HEK293T (cell line): ENCODE results near the gene SOD3.

Experiments used
- BHLHE40 ChIP-seq: fragments of 450-650 bp; IDR thresholded peaks from 2 replicates; pipeline ENCODE4 v1.6.1; 2016; ENCODE audit warnings: mild to moderate bottlenecking, moderate library complexity, borderline replicate concordance
- ELF4 ChIP-seq: fragments of 450-650 bp; IDR thresholded peaks from 2 replicates; pipeline ENCODE4 v1.6.1; 2017; ENCODE audit warnings: antibody characterized with exemption
- FOXA1 ChIP-seq: fragments of 450-650 bp; IDR thresholded peaks from 2 replicates; pipeline ENCODE4 v1.6.1; 2016; ENCODE audit warnings: mild to moderate bottlenecking
- FOXK2 ChIP-seq: fragments of 450-650 bp; IDR thresholded peaks from 2 replicates; pipeline ENCODE4 v1.6.1; 2016; ENCODE audit warnings: mild to moderate bottlenecking
- FOXM1 ChIP-seq: fragments of 450-650 bp; IDR thresholded peaks from 2 replicates; pipeline ENCODE4 v1.6.1; 2017; ENCODE audit warnings: mild to moderate bottlenecking, borderline replicate concordance
- HDGF ChIP-seq: fragments of 450-650 bp; IDR thresholded peaks from 2 replicates; pipeline ENCODE4 v1.6.1; 2017; ENCODE audit warnings: antibody characterized with exemption, borderline replicate concordance
- L3MBTL2 ChIP-seq: fragments of 450-650 bp; conservative IDR thresholded peaks from 2 replicates; pipeline ENCODE4 v1.6.1; 2016; ENCODE audit warnings: mild to moderate bottlenecking
- NFRKB ChIP-seq: fragments of 450-650 bp; IDR thresholded peaks from 2 replicates; pipeline ENCODE4 v1.6.1; 2016; ENCODE audit warnings: mild to moderate bottlenecking, moderate library complexity
- SP1 ChIP-seq: fragments of 450-650 bp; IDR thresholded peaks from 2 replicates; pipeline ENCODE4 v1.6.1; 2017
- SUZ12 ChIP-seq: fragments of 450-650 bp; IDR thresholded peaks from 2 replicates; pipeline ENCODE4 v1.6.1; 2016; ENCODE audit warnings: mild to moderate bottlenecking
- TARDBP ChIP-seq: fragments of 450-650 bp; IDR thresholded peaks from 2 replicates; pipeline ENCODE4 v1.6.1; 2016
- ZNF384 ChIP-seq: fragments of 450-650 bp; IDR thresholded peaks from 2 replicates; pipeline ENCODE4 v1.6.1; 2016
- TF ChIP-seq, protein P1 (sequence below): fragments of 450-650 bp; IDR thresholded peaks from 2 replicates; pipeline ENCODE4 v1.6.1; 2016

DNA sequence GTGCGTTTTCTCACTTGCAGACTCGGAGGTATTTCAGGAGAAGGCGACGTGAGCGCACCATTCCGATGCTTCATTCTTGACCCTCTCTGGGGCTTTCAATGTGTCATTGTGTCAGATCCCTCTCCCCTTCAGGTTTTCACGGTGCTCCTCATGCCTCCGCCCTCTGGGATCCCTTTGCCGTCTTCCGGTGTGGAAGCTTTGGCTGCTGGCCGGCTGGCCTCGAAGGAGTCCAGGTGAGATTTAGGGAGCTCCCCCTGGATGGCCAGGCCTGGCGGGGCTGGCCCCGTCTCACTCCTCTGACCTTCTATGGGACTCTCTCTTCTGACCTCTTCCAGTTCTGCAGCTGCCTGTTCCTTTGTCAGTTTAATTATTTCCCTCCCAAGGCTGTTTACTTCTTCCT, 12.9 kb downstream of the SOD3 start:
- no peak for TF ChIP-seq SP1
- TF ChIP-seq NFRKB, result no peak
- no peak for TF ChIP-seq HDGF
- TF ChIP-seq FOXA1, result no peak
- no peak for TF ChIP-seq TARDBP
- no peak for TF ChIP-seq FOXM1
- no peak for TF ChIP-seq SUZ12
- TF ChIP-seq ELF4, result no peak
- no peak for TF ChIP-seq BHLHE40
- TF ChIP-seq, protein P1, sequence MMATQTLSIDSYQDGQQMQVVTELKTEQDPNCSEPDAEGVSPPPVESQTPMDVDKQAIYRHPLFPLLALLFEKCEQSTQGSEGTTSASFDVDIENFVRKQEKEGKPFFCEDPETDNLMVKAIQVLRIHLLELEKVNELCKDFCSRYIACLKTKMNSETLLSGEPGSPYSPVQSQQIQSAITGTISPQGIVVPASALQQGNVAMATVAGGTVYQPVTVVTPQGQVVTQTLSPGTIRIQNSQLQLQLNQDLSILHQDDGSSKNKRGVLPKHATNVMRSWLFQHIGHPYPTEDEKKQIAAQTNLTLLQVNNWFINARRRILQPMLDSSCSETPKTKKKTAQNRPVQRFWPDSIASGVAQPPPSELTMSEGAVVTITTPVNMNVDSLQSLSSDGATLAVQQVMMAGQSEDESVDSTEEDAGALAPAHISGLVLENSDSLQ, result no peak
- TF ChIP-seq ZNF384, result no peak
- TF ChIP-seq L3MBTL2, result no peak
- TF ChIP-seq FOXK2, result no peak
